NB4 (cell line): ENCODE measurements around the gene PDGFC.

Source experiments
- DNase-seq: peaks from one replicate; pipeline ENCODE4 v3.0.0; 2010; ENCODE audit warnings: low read depth
- H3K4me3 ChIP-seq: one replicate; pipeline ENCODE4 v1.5.1; 2011; ENCODE audit warnings: mild to moderate bottlenecking, low read depth, low read length, moderate library complexity
- MYC ChIP-seq: IDR thresholded peaks from 2 replicates; pipeline ENCODE4 v1.6.1; 2011; ENCODE audit warnings: low read depth, low read length
- POLR2A ChIP-seq: IDR thresholded peaks from 2 replicates; pipeline ENCODE4 v1.6.1; 2011; ENCODE audit warnings: mild to moderate bottlenecking; ENCODE audit not compliant: insufficient read length; ENCODE audit errors: extremely low read depth
- TF ChIP-seq, protein P1 (sequence below): IDR thresholded peaks from one replicate; pipeline ENCODE4 v1.5.1; 2012; ENCODE audit warnings: low read depth, low read length
- TF ChIP-seq, protein P2 (sequence below): IDR thresholded peaks from 2 replicates; pipeline ENCODE4 v1.6.1; 2011; ENCODE audit warnings: low read depth, low read length

The PDGFC gene

DNA sequence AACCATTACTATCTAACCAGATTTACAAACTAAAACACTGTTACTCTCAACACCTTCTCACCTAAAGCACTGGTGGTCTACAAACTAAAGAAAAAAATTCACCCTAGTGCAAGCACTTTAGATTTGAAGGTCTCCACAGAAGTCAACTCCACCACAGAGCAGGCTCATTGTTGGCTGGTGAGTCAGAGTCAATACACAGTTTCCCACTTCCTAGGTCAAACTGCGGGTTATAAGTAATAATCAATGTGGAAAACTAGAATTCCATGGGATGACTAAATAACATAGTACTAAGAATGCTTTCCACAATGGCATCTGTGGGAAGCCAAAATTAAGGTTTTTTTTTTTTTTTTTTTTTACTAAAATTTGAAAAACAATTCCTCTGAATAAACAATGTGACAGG is 191.8 kb downstream of the PDGFC start:
- no peak overlapping the region for H3K4me3 ChIP-seq
- TF ChIP-seq POLR2A (no peak), MYC (no peak)
- TF ChIP-seq, protein P1, sequence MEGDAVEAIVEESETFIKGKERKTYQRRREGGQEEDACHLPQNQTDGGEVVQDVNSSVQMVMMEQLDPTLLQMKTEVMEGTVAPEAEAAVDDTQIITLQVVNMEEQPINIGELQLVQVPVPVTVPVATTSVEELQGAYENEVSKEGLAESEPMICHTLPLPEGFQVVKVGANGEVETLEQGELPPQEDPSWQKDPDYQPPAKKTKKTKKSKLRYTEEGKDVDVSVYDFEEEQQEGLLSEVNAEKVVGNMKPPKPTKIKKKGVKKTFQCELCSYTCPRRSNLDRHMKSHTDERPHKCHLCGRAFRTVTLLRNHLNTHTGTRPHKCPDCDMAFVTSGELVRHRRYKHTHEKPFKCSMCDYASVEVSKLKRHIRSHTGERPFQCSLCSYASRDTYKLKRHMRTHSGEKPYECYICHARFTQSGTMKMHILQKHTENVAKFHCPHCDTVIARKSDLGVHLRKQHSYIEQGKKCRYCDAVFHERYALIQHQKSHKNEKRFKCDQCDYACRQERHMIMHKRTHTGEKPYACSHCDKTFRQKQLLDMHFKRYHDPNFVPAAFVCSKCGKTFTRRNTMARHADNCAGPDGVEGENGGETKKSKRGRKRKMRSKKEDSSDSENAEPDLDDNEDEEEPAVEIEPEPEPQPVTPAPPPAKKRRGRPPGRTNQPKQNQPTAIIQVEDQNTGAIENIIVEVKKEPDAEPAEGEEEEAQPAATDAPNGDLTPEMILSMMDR = no peak
- TF ChIP-seq, protein P2, sequence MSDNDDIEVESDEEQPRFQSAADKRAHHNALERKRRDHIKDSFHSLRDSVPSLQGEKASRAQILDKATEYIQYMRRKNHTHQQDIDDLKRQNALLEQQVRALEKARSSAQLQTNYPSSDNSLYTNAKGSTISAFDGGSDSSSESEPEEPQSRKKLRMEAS = no peak
- no peak for DNase-seq

DNA sequence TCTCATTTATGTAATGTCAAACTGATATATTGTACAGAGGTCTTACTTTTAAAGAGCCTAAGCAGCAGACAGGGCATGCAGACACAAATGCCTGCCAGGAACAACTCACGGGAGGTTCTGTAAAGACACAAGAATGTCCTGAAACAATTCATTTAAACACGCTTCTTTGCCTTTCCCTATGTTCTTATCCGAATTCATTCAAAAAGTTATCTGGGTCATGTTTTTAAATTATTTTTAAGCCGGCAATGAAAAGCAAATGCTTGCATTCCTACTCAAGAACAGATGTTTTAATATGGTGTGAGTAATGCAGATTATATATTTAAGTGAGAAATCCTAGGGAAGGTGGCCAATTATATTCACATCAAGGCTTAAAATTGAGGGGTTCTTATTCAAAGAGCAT is 192.6 kb downstream of the PDGFC start:
- H3K4me3 ChIP-seq = no peak overlapping the region
- TF ChIP-seq POLR2A (no peak), MYC (no peak)
- no peak for DNase-seq

DNA sequence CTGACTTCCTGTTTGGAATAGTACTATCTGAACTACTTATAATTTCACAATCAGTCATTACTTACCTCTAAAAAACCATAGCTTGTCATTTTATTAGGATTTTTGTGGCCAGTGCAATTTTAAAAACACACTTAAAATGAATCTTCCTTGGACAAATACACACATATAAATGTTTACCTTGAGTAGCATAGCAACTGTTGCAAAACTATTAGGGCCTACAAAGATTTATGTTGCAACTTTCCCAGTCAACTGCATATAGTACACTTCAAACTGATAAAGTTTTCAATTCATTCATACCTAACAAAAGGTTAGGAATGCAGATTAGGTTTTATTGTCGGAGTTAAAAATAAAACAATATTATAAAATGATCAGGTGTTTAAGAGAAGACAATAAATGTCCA is 193.0 kb downstream of the PDGFC start:
- DNase-seq = no peak
- TF ChIP-seq, protein P2 = no peak
- H3K4me3 ChIP-seq = no peak overlapping the region

DNA sequence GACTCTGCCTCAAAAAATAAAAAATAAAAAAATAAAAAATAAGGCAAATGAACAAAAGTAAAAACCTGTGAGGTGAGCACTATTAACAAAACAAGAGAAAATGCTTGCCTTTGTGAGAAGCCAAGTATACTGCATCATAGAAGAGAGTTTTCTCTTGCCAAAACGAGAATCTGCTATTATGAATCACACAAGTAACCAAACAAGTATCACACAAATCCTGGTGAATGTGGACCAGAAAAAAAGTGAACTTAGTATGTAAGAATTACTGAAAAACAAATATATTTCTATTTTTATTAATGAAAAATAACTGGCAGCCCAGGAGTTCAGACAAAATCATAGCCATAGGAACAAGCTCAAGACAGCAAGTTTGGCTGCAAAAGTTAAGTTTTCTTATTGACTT is 193.5 kb downstream of the PDGFC start:
- TF ChIP-seq MYC = no peak
- TF ChIP-seq, protein P1 = no peak
- TF ChIP-seq POLR2A = no peak
- TF ChIP-seq, protein P2 = no peak
- no peak overlapping the region for H3K4me3 ChIP-seq
- no peak for DNase-seq

DNA sequence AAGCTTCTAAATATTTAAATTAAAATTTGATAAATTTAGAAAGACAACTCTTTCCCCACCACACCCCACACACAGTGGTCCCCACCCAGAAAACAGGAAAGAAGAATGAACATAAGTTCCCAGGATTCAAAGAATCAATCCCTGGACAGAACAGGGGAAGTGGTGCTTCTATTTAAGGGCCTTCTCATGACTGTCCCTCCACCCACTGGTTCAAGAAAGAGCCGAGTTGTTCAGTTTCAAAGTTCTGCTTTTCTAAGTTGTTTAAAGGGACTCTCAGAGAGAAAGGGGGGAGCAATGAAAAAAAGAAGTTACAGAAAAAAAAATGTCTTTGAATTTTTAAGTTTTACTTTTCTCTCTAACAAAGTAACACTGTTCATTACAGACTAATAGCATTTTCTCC is 195.8 kb downstream of the PDGFC start:
- DNase-seq = no peak
- H3K4me3 ChIP-seq = no peak overlapping the region
- TF ChIP-seq MYC (no peak), POLR2A (no peak)
- TF ChIP-seq, protein P1 = no peak
- TF ChIP-seq, protein P2 = no peak

DNA sequence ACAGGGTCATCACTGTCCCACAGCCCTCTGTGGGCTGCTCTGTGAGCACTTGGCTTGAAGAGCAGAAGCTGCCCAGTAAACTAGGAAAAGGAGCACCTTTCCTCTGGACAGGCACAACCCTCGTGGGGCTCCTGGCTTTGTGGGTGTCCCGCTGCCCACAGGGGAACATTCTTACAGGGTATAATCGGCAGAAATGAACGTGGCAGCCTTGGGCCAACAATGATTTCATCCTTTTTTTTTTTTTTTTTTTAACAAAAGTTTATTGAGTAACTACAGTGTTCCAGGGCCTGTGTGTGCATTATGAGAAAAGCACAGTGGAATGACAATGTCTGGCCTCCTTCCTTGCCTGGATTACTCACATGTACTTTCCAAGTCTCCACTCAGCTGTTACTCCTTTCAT is 197.2 kb downstream of the PDGFC start:
- TF ChIP-seq POLR2A (no peak), MYC (no peak)
- TF ChIP-seq, protein P2 = no peak
- TF ChIP-seq, protein P1 = no peak
- H3K4me3 ChIP-seq = no peak overlapping the region
- DNase-seq = no peak
